GM12872 (cell line): Measurements from ENCODE around the gene GAS7.

Experiments
- CTCF ChIP-seq: IDR thresholded peaks from 3 replicates; pipeline ENCODE4 v1.5.1; 2011; ENCODE audit warnings: low read depth, mild to moderate bottlenecking, low read length, moderate library complexity; ENCODE audit not compliant: insufficient read depth

Gene GAS7

DNA sequence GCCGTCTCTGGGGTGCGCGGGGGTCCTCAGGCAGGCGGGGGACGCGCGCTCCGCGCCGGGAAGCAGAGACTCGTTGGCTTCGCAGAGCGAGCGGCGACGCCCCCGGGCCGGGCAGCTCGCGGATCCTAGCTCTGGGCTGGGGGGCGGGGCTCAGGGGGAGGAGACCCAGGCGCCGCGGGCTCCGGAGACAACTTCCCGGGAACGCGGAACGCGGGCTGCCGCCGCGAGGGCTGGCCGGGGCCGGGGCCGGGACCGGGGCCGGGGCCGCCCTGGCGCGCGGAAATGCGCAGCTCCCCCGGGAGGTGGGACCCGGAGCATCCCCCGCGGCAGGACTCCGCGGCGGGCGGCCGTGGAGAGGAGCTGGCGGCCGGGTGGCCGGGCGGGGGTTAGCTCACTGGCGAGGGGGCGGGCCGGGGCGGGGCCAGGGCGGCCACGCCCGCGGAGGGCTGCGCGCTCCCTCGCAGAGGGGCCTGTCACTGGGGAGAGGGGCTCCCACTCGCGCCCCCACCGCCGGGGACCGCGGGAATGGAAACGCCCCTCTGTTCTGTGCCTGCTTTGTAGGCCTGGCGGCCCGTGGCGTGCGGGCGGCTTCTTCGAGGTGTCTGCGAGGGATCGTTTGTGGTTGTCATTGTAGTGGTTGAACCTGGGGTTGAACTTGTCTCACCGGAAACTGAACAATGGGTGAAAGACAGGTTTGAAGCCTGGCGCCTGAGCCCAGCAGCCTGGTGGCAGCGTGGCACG, at the start of gene GAS7:
GAS7 (minus strand) TSS at position 98 of the 741 bp plus-strand sequence.
- TF ChIP-seq CTCF, result no peak

DNA sequence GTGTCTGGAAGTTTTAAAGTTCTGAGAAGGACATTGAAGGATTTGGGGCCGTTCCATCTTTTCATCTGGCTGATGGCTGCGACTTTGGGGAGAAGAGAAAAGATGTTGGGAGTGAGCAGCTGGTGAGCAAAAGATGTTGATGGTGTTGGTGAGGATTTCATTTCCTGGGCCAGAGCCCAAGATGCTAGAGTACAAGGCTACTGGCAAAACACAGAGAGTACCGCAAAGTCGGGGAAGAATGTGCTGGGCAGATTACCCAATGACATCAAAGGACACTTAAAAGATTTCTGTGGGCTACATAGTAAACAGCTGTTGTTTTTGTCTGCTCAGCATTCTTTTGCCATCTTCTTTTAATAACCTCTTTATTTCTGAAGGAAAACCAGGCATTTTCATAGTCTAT, 49.4 kb upstream of the GAS7 start:
- no peak for TF ChIP-seq CTCF

- TF ChIP-seq CTCF, result no peak
Measured at GRCh38 chr17:10243883-10244844, 45.8 kb upstream of the GAS7 start.

GRCh38 chr17:10241781-10242180, 43.4 kb upstream of the GAS7 start:
- TF ChIP-seq CTCF, result no peak

DNA sequence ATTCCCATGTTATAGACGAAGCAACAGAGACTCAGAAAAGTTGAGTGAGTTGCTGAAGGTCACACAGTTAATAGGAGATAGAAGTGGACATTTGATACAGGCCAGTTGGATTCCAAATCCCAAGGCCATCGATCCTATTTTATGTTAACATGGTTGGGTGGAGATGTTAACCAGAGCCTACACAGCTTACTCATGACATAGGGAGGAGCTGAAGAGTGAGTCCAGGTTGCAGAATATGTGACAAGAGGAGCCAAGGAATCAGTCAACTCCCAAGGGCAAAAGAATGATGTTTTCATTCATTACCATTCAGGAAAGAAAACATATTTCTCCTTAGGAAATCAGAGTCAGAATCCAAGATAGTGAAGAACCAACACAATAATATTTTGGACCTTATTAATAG, 40.3 kb upstream of the GAS7 start:
- TF ChIP-seq CTCF, result no peak

GRCh38 chr17:10234033-10234432, 35.6 kb upstream of the GAS7 start:
- TF ChIP-seq CTCF, result no peak

- TF ChIP-seq CTCF, result no peak
Measured at GRCh38 chr17:10233161-10233560, 34.8 kb upstream of the GAS7 start.
